Superior temporal gyrus (tissue), 1 donor: ENCODE results near the gene RCE1.

Source experiments
- DNase-seq: peaks from one replicate; pipeline ENCODE4 v3.0.0-alpha.2; 2016; ENCODE audit errors: extremely low spot score

Gene RCE1

GRCh38 chr11:66845143-66845875, 2.1 kb downstream of the RCE1 start:
- DNase-seq = no peak

DNA sequence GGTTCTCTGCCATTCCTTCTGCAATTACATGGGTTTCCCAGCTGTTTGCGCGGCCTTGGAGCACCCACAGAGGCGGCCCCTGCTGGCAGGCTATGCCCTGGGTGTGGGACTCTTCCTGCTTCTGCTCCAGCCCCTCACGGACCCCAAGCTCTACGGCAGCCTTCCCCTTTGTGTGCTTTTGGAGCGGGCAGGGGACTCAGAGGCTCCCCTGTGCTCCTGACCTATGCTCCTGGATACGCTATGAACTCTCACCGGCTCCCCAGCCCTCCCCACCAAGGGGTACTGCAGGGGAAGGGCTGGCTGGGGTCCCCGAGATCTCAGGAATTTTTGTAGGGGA, 2.6 kb downstream of the RCE1 start:
- no peak for DNase-seq

DNA sequence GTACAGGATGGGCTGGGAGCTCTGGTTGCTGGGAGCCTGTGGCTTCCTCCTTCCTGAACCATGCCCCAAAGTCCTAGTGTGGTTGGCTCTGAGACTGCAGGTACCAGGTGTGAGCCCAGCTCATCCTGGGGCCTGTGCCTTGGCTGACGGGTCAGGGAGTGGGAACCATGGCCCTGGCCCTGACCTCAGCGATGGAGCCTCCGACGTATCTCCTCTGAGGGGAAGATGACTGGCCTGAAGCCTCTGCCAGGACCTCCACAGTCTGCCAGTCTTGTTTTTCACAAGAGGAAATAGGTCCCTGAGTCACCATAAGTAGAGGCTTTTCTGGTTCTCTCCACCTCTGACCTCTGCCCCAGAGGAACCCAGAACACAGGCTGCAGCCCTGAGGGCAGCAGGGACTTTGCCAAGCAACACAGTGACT, 3.4 kb downstream of the RCE1 start:
- no peak for DNase-seq

GRCh38 chr11:66847461-66848232, 4.4 kb downstream of the RCE1 start:
- no peak for DNase-seq

DNA sequence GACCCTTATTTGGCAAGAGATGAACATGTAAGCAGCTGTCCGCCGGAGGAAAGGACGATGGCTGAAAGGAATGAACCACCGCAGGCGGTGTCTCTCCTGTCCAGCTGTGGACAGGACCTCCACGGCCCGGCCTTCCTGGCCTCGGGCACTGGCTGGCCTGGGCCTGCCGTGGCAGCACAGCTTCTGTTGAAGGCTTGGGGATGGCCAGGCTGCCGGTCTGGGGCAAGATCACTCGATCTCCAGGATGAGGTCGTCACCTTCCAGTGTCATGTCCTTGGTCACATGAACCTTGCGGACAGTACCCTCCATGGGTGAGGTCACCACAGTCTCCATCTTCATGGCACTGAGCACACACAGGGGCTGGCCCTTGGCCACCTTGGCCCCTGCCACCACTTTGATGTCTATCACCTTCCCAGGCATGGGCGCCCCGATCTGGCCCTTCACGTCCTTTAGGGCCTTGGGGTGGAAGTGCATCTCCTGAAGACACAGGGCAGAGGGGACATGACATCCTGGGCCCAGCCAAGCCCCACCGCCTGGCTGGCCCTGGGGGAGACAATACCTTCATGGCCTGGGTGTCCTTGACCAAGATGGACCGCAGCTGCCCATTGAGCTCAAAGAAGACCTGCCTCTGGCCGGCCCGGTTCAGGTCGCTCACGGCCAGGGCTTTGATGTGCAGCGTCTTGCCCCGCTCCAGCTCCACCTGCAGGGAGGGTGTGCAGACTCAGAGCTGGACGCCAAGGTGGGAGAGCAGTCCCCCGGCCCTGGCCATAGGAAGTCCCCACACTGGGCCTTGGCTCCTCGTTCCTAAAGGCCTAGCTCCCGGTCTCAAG, 5.6 kb downstream of the RCE1 start:
- no peak for DNase-seq

GRCh38 chr11:66849501-66850234, 6.4 kb downstream of the RCE1 start:
- no peak for DNase-seq

GRCh38 chr11:66850235-66850587, 7.0 kb downstream of the RCE1 start:
- no peak for DNase-seq

DNA sequence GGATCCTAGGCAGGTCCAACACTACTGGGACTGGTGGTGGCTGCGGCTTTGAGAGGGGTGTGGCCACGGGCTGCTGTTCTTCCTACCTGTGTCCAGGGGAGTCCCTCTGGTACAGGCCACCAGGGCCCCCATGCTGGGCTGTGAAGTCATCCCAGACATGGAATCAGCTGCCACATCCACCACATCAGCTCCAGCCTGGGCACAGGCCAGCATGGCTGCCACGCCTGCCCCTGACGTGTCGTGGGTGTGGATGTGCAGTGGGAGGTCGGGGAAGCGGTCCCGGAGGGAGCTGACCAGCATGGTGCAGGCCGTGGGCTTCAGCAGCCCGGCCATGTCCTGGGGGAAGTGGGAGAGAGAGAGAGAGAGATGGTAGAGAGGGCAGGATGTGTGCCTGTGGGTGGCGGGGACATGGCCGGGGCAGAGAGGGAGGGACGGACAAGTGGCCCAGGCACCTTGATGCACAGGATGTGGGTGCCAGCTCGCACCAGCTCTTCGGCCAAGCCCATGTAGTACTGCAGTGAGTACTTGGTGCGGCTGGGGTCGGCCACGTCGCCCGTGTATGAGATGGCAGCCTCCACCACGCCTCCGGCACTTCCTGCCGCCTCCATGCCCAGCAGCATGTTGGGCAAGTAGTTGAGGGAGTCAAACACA, 7.5 kb downstream of the RCE1 start:
- no peak for DNase-seq

DNA sequence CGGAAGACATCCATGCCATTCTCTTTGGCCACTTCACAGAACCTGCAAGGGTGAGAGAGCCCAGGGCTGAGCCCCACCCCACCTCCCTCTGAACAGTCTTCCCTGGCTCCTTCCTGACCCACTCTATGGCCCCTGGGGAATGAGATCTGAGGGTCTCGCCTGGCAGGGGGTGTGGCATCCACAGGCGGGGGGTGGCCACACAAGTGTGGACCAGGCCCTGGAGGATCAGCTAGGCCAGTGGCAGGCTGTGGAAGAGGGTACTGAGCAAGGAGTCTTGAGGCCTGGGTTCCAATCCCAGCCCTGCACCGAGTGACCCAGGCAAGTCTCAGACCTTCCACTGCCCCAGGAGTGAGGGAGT, 8.0 kb downstream of the RCE1 start:
- DNase-seq = no peak

- no peak for DNase-seq
These were observed 8.6 kb downstream of the RCE1 start for GRCh38 chr11:66851698-66852465.

GRCh38 chr11:66852466-66853241, 9.4 kb downstream of the RCE1 start:
- no peak for DNase-seq

- no peak for DNase-seq
These were observed 10.3 kb downstream of the RCE1 start for GRCh38 chr11:66853242-66854229.

GRCh38 chr11:66854231-66854661, 11.0 kb downstream of the RCE1 start:
- DNase-seq = no peak

GRCh38 chr11:66854729-66855211, 11.5 kb downstream of the RCE1 start:
- no peak for DNase-seq

- DNase-seq = peak; percentile 85
These were observed 12.6 kb downstream of the RCE1 start for GRCh38 chr11:66855574-66856495.

- DNase-seq = peak; percentile 74
These were observed 13.4 kb downstream of the RCE1 start, which contains the start of gene LRFN4 for GRCh38 chr11:66856496-66857233. TSS of gene LRFN4 (plus strand) at chr11:66857064. CDS start at chr11:66857745, 681 bp downstream.
